ENCODE measurements around the gene COL21A1.

COL21A1 gene

DNA sequence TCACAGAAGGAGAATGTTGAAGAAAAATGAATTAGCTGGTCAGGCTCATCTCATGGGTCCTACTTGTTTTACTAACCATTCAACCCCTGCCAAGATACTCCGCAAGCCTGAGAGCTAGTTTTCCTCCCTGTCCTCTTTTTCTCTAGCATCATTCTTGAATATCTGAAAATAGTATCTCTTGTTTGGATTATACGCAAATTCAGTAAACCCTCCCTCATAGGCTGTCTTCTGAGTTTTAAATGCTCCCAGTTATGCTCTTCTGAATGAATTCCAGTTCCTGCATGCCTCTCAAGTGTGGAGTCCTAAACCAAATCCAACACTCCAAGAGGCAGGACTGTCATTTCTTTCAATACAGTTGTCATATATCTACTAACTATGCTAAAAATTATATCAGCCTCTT lies 99.6 kb downstream of the COL21A1 start:
- DNase-seq (ENCODE audit: low read depth): no peak
- TF ChIP-seq, protein P1, sequence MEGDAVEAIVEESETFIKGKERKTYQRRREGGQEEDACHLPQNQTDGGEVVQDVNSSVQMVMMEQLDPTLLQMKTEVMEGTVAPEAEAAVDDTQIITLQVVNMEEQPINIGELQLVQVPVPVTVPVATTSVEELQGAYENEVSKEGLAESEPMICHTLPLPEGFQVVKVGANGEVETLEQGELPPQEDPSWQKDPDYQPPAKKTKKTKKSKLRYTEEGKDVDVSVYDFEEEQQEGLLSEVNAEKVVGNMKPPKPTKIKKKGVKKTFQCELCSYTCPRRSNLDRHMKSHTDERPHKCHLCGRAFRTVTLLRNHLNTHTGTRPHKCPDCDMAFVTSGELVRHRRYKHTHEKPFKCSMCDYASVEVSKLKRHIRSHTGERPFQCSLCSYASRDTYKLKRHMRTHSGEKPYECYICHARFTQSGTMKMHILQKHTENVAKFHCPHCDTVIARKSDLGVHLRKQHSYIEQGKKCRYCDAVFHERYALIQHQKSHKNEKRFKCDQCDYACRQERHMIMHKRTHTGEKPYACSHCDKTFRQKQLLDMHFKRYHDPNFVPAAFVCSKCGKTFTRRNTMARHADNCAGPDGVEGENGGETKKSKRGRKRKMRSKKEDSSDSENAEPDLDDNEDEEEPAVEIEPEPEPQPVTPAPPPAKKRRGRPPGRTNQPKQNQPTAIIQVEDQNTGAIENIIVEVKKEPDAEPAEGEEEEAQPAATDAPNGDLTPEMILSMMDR (IDR thresholded peaks at IDR 0.05; ENCODE audit: low read depth, low read length, missing control alignments): no peak
- no peak overlapping the region for H3K4me3 ChIP-seq (ENCODE audit: low read depth, low read length)

DNA sequence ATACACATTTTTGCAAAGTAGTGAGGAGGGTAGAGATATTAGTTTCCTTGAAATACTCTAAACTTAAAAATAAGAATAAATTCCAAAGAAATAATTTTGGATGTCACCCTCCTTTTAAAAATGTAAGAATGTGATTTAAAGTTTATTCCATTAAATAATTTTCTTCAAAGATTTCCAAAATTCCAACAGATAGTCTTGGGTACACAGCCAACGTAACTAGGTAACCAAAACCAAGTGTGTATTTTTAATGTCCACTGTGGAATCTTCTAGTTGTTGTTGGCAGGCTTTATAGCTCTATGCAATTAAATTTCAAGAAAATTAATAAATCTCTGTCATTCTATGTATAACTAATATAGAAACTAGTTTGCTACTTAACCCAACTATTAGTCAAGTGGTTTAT lies 101.3 kb downstream of the COL21A1 start:
- TF ChIP-seq, protein P1 (IDR thresholded peaks at IDR 0.05; ENCODE audit: low read depth, low read length, missing control alignments): no peak
- DNase-seq (ENCODE audit: low read depth): no peak
- H3K4me3 ChIP-seq (ENCODE audit: low read depth, low read length): no peak overlapping the region

DNA sequence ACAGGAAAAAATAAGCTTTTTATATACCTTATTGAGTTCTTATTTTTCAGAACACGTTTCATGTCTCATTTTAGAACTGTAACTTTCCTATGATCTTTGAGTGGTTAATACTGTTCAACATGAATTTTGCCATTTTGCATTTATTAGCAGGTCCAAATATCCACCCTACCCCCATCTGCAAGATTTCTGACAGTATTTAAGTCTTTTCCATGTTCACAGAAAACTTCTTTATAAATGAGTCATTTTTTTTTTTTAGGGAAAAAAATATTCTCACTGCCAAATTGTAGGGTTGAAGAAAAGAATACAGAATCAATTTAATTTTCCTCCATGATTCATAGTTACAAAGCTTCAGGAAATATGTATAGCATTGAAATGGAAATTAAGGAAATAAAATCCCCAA lies 101.8 kb downstream of the COL21A1 start:
- TF ChIP-seq, protein P1 (IDR thresholded peaks at IDR 0.05; ENCODE audit: low read depth, low read length, missing control alignments): no peak
- H3K4me3 ChIP-seq (ENCODE audit: low read depth, low read length): no peak overlapping the region
- DNase-seq (ENCODE audit: low read depth): no peak

DNA sequence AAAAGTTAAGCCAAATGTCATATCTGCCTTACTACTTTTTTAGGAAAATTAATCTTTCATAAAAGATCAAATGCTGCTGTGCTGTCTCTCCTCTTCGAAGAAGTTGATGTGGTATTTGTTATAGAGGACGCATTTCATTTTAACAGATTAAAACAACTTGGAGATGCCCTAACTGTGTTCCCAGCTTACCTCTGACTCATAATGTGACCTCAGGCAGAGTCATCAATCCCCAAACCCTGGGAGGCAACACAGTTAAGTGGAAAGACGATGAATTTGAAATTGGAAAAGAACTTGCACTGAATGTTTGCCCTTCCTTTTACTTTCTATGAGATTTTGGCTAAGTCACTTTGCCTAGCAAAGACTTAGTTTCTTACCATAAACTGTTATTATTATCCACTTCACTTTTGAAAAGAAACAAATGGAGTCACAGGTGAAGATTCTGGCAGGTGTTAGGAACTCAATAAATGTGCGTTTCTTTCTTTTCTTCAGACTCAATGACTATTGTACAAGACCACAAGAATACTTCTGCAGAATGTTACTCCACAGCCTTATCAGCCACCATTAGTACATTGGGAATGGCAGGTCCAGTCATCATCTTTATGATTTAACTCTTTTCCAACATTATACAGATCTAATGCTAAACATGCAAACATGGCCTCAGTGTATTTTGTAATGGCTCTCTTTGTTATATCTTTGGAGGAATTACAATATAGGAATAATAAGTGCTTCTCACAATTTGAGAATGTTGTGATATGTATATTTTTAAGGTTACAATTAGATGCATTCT lies 102.6 kb downstream of the COL21A1 start:
- no peak overlapping the region for H3K4me3 ChIP-seq (ENCODE audit: low read depth, low read length)
- TF ChIP-seq, protein P1 (IDR thresholded peaks at IDR 0.05; ENCODE audit: low read depth, low read length, missing control alignments): no peak
- no peak for DNase-seq (ENCODE audit: low read depth)

DNA sequence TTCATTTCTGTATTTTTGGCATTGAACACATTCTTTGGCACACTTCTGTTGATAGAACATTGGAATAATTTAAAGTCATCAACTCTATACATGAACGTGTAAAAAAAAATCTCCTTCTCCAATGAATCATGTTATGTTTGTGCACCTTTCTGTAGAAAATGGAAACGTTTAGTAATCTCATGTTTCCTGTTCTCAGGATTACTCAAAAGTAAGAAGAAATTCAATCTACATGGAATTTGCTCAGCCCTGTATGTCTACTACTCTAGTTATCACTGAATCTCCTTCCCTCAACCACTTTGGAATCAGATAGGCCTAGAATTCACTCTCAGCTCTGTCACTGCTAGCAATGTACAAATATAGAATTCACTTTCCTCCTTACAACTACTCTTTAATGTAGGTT lies 103.6 kb downstream of the COL21A1 start:
- DNase-seq (ENCODE audit: low read depth): no peak

DNA sequence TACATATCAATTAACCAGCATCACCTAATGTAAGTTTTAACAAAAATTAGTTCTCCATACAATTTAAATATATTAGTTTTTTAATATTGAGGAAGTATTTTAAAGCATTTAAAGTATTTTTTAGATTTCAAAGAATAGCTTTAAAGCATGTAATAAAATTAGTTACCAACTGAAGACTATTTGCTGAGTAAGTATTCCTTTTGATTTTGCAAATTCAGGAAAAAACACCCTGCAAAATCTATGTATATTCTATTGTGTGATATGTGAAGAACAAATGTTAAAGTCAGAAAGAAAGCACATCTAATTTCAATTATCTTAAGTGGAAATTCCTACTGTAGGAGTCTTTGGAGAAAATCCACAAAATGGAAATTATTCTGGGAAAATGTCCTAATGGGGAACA lies 107.3 kb downstream of the COL21A1 start:
- TF ChIP-seq, protein P1 (IDR thresholded peaks at IDR 0.05; ENCODE audit: low read depth, low read length, missing control alignments): no peak
- DNase-seq (ENCODE audit: low read depth): no peak
- no peak overlapping the region for H3K4me3 ChIP-seq (ENCODE audit: low read depth, low read length)

More for the DNA sequence above, 103.6 kb downstream of the COL21A1 start:
- H3K4me3 ChIP-seq (ENCODE audit: low read depth, low read length): no peak overlapping the region
- TF ChIP-seq, protein P1 (IDR thresholded peaks at IDR 0.05; ENCODE audit: low read depth, low read length, missing control alignments): no peak

DNA sequence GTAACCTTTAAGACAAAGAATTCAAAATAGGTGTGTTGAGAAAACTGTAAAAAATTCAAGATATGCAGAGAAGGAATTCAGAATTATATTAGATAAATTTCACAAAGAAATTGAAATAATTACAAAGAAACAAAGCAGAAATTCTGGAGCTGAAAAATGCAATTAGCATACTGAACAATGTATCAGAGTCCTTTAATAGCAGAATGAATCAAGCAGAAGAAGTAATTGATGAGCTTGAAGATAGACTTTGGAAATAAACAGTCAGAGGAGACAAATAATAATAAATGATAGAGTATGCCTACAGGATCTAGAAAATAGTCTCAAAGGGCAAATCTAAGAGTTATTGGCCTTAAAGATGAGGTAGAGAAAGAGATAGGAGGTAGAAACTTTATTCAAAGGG lies 131.7 kb downstream of the COL21A1 start:
- no peak overlapping the region for H3K4me3 ChIP-seq (ENCODE audit: low read depth, low read length)
- DNase-seq (ENCODE audit: low read depth): no peak
- TF ChIP-seq, protein P1 (IDR thresholded peaks at IDR 0.05; ENCODE audit: low read depth, low read length, missing control alignments): no peak

Measured in GM12864 (cell line).